ENCODE results near the gene DNAH10.

Gene DNAH10

DNA sequence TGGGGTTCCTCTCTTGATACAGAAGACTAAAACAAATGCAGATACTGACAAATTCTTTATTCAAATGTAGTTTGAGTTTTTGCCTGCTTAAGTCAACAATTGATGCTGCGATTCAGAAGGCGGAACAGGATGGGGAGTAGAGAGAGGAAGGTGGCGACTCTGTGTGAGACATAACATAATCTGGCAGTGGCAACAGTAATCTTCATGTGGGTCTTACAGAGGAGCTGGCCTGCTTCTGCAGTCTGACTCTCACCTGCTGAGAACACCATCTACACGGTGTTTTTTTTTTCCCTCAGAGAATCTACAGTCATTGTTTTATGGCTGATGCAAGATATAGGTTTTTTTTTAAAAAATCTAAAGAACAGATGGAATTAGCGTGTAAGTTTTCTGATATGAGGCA, 200.4 kb downstream of the DNAH10 start:
- ChIA-PET CTCF (interaction anchor here (1.0 kb wide), 1 partner anchor 302 kb away, joined by 3 read pairs; no protein-coding TSS in a partner anchor), POLR2A (interaction anchor here (1.1 kb wide), 1 partner anchor 10 kb away, joined by 3 read pairs; the partner anchor contains the start of genes CCDC92 and ZNF664)
- TF ChIP-seq, protein P1, sequence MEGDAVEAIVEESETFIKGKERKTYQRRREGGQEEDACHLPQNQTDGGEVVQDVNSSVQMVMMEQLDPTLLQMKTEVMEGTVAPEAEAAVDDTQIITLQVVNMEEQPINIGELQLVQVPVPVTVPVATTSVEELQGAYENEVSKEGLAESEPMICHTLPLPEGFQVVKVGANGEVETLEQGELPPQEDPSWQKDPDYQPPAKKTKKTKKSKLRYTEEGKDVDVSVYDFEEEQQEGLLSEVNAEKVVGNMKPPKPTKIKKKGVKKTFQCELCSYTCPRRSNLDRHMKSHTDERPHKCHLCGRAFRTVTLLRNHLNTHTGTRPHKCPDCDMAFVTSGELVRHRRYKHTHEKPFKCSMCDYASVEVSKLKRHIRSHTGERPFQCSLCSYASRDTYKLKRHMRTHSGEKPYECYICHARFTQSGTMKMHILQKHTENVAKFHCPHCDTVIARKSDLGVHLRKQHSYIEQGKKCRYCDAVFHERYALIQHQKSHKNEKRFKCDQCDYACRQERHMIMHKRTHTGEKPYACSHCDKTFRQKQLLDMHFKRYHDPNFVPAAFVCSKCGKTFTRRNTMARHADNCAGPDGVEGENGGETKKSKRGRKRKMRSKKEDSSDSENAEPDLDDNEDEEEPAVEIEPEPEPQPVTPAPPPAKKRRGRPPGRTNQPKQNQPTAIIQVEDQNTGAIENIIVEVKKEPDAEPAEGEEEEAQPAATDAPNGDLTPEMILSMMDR (IDR thresholded peaks at IDR 0.05; ENCODE audit: insufficient read depth, low read length, missing control alignments): no peak
- no peak for DNase-seq (ENCODE audit: low read depth, low spot score)
- H3K4me3 ChIP-seq (ENCODE audit: low read depth, low read length): no peak overlapping the region

DNA sequence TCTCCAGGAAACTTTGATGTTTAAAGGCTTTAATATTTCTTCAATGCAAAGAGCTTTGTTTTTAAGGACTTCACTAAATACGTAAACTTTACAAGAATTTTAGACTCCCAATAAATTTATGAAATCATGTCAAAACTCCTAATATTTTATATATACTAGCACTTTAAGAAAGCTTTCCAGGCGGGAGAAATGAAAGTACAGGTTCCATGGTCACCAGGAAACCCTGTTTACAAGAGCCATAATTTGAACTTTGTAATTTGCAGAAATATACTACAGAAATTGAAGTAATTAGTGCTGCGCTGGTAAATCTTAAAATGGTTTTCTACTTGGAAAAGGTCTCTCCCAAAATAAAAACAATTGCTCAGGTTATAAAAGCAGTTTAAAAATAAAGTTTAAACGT, 201.7 kb downstream of the DNAH10 start:
- TF ChIP-seq, protein P1 (IDR thresholded peaks at IDR 0.05; ENCODE audit: insufficient read depth, low read length, missing control alignments): no peak
- ChIA-PET POLR2A (interaction anchor here (1.1 kb wide), 1 partner anchor 9 kb away, joined by 3 read pairs; the partner anchor contains the start of genes CCDC92 and ZNF664), CTCF (interaction anchor here (4.6 kb wide), 1 partner anchor 59 kb away, joined by 14 read pairs; no protein-coding TSS in a partner anchor)
- no peak for DNase-seq (ENCODE audit: low read depth, low spot score)
- no peak overlapping the region for H3K4me3 ChIP-seq (ENCODE audit: low read depth, low read length)

DNA sequence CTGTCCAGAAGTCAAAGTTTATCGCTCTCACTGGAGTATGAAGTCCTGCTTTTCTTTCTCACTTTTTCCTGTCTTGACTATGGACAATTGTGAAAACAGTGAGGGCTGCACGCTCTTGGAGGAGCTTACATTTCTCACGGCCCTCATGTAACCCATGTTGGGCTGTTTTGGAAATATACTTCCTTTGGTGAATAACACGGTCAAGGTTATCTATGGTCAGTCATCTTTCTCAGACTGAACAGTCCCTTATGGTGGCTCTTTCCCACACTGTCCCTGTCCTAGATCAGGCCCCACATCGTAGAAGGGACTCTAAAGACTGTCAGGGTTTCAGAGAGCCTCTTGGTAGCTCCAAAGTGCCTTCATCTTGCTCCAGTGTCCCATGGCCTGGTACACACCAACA, 203.3 kb downstream of the DNAH10 start:
- POLR2A ChIA-PET: no interaction called here
- no peak overlapping the region for H3K4me3 ChIP-seq (ENCODE audit: low read depth, low read length)
- CTCF ChIA-PET: interaction anchor here (0.9 to 4.6 kb wide), 3 partner anchors 9 to 164 kb away, joined by 3 to 14 read pairs (median 3); no protein-coding TSS in a partner anchor
- TF ChIP-seq, protein P1 (IDR thresholded peaks at IDR 0.05; ENCODE audit: insufficient read depth, low read length, missing control alignments): no peak
- no peak for DNase-seq (ENCODE audit: low read depth, low spot score)

DNA sequence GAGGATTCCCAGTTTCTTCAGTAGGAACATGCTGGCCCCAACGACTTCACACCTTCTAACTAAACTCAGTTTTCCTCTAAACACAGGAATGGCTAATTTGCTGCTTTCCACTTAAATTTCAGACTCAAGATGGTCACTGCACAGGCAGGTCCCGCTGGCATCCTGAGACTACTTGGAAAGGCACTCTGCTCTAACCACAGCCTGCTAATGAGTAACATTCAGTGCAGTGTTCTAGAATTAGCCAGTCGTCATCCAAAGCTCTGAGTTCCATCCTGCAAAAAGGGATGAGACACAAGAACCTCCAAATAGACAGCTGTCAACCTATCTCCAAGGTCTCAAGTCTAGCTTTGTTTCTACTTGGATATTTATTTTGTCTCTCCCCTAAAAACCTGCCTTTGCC, 204.5 kb downstream of the DNAH10 start:
- ChIA-PET POLR2A (no interaction called here), CTCF (interaction anchor here (1.5 to 4.6 kb wide), 2 partner anchors 13 to 61 kb away, joined by 4 to 14 read pairs; no protein-coding TSS in a partner anchor)
- peak; percentile 52 for DNase-seq (ENCODE audit: low read depth, low spot score)
- H3K4me3 ChIP-seq (ENCODE audit: low read depth, low read length): no peak overlapping the region
- TF ChIP-seq, protein P1 (IDR thresholded peaks at IDR 0.05; ENCODE audit: insufficient read depth, low read length, missing control alignments): no peak

DNA sequence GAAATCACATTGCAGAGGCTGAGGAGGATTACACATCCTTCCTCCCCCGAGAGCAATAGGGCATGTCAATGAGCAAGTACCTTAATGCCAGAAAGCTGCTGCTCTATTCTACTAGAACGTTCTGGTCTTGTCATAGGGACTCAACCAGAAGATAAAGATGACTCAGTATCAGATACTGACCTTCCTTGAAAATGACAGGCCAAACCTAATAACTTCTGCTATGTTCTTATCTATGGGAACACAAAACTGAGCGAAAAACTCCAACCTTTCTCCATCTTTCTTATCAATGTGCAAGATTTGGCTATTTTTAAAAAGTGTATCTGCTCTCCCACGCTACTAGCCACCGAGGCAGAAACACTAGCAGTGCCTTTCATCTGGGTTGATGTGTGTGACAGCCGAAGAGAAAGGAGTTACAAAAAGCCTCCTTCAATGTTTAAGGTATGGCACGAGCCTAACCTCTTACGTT, 205.1 kb downstream of the DNAH10 start:
- ChIA-PET CTCF (interaction anchor here (1.5 to 4.6 kb wide), 2 partner anchors 14 to 62 kb away, joined by 4 to 14 read pairs; no protein-coding TSS in a partner anchor), POLR2A (no interaction called here)
- TF ChIP-seq, protein P1 (IDR thresholded peaks at IDR 0.05; ENCODE audit: insufficient read depth, low read length, missing control alignments): no peak
- DNase-seq (ENCODE audit: low read depth, low spot score): no peak
- H3K4me3 ChIP-seq (ENCODE audit: low read depth, low read length): no peak overlapping the region

DNA sequence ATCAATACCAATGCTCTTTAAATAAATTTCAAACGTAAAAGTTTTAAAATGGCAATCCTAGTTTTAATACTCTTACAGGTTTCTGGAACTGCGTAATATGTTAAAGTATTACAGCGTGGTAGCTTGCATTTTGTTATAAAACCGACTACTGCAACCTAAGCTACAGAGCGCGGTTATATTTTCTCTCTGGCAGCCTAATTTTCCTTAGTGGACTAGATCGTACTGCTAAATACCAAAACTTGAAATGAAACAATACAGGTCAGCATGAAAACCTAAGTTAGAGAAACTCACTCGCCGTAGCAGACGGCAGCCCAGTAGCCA, 209.3 kb downstream of the DNAH10 start:
- ChIA-PET CTCF (interaction anchor here (1.0 kb wide), 1 partner anchor 61 kb away, joined by 4 read pairs; no protein-coding TSS in a partner anchor), POLR2A (no interaction called here)
- H3K4me3 ChIP-seq (ENCODE audit: low read depth, low read length): peak overlapping the region; percentile 75
- DNase-seq (ENCODE audit: low read depth, low spot score): no peak
- TF ChIP-seq, protein P1 (IDR thresholded peaks at IDR 0.05; ENCODE audit: insufficient read depth, low read length, missing control alignments): no peak
